Measurements from ENCODE around the gene TMC7.
A peak's percentile ranks its signal among the peaks of the same experiment; 100 is the strongest.

DNA sequence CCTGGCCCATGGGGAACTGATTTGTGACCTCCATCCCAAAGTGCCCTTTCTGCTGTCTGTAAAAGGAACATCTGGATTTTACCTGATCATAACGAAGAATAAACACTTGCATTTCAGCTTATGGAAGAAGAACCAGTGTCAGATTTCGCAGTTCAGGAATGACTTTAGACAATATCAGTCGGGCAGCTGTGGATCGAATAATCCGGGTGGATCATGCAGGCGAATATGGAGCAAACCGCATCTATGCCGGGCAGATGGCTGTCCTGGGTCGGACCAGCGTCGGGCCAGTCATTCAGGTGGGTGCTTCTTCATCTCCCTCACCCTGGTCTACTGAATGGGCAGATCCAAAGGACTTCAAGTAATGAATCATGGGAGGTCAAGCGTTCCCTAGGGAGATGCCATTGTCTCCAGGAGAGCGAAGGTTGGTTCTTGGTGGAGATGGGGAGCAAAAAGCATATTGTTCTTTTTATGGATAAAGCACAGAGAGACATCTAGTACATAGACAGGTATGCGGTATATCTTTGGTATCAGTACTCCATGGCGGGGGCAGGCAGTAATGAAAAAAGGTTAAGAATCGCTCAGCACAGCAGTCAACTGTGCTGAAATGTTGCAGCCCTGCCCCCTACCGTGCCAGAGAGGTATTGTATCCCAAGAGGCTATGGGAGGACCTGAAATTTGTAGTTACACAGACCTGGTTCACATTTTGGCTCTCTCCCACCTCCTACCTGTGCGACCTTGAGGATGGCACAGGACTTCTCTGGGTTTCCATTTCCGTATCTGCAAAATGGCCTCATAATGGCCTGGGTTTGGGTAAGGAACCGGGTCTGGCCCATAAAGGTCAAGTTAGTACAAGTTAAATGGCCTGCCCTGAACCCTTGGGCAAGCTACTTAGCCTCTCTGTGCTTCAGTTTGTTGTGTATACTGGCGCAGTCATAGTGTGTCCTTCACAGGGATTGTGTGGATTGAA lies 88.4 kb downstream of the TMC7 start:
- peak in 5 of 6 experiments; percentile 36 to 54 (median 50) for TF ChIP-seq CTCF (IDR thresholded peaks at IDR 0.05)
- no peak for TF ChIP-seq POLR2A (IDR thresholded peaks at IDR 0.05)
